NCI-H748 (cell line): ENCODE measurements around the gene CEP250.
"Not testable (repeated sequence)": the region's sequence is repeated elsewhere in the genome, so short reads cannot be mapped to it uniquely, and the experiment has no call there.

Experiments used
- DNase-seq: peaks from one replicate; lab custom pipeline; 2025; ENCODE audit not compliant: unreplicated experiment; lab: John Stamatoyannopoulos, UW

CEP250 gene

GRCh38 chr20:35451295-35451694, 4.1 kb upstream of the CEP250 start:
- peak; percentile 60 for DNase-seq

GRCh38 chr20:35453647-35454046, 1.8 kb upstream of the CEP250 start:
- DNase-seq: no peak

GRCh38 chr20:35456700-35457099, 1.3 kb downstream of the CEP250 start:
- DNase-seq: not testable (repeated sequence)

GRCh38 chr20:35457539-35457938, 2.1 kb downstream of the CEP250 start:
- DNase-seq: not testable (repeated sequence)

- DNase-seq: no peak
Measured at GRCh38 chr20:35458388-35458787, 3.0 kb downstream of the CEP250 start.

- no peak for DNase-seq
Measured at GRCh38 chr20:35461620-35462019, 6.2 kb downstream of the CEP250 start.

GRCh38 chr20:35462351-35462750, 7.0 kb downstream of the CEP250 start:
- no peak for DNase-seq

GRCh38 chr20:35463455-35464300, 8.3 kb downstream of the CEP250 start:
- peak; percentile 68 for DNase-seq

- DNase-seq: no peak
Measured at GRCh38 chr20:35465976-35466375, 10.6 kb downstream of the CEP250 start.

GRCh38 chr20:35466856-35467255, 11.5 kb downstream of the CEP250 start:
- DNase-seq: no peak

- no peak for DNase-seq
Measured at GRCh38 chr20:35467339-35468224, 12.2 kb downstream of the CEP250 start.

- DNase-seq: no peak
Measured at GRCh38 chr20:35468671-35469334, 13.4 kb downstream of the CEP250 start.

GRCh38 chr20:35472209-35472608, 16.8 kb downstream of the CEP250 start:
- DNase-seq: no peak

GRCh38 chr20:35473684-35474083, 18.3 kb downstream of the CEP250 start:
- no peak for DNase-seq

- no peak for DNase-seq
Measured at GRCh38 chr20:35474303-35474871, 19.0 kb downstream of the CEP250 start.

- no peak for DNase-seq
Measured at GRCh38 chr20:35476288-35476687, 20.9 kb downstream of the CEP250 start.

GRCh38 chr20:35478804-35479472, 23.5 kb downstream of the CEP250 start:
- no peak for DNase-seq

GRCh38 chr20:35479798-35480197, 24.4 kb downstream of the CEP250 start:
- no peak for DNase-seq

- no peak for DNase-seq
Measured at GRCh38 chr20:35487479-35487878, 32.1 kb downstream of the CEP250 start.

- DNase-seq: no peak
Measured at GRCh38 chr20:35489717-35490116, 34.3 kb downstream of the CEP250 start.
